NCI-H345 (cell line): ENCODE data around the gene LCE2B.
A peak's percentile ranks its signal among the peaks of the same experiment; 100 is the strongest.
"Not testable (repeated sequence)": the region's sequence is repeated elsewhere in the genome, so short reads cannot be mapped to it uniquely, and the experiment has no call there.

Experiments
- DNase-seq: peaks from one replicate; lab custom pipeline; 2025; lab: John Stamatoyannopoulos, UW

The LCE2B gene, protein sequence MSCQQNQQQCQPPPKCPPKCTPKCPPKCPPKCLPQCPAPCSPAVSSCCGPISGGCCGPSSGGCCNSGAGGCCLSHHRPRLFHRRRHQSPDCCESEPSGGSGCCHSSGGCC

DNA sequence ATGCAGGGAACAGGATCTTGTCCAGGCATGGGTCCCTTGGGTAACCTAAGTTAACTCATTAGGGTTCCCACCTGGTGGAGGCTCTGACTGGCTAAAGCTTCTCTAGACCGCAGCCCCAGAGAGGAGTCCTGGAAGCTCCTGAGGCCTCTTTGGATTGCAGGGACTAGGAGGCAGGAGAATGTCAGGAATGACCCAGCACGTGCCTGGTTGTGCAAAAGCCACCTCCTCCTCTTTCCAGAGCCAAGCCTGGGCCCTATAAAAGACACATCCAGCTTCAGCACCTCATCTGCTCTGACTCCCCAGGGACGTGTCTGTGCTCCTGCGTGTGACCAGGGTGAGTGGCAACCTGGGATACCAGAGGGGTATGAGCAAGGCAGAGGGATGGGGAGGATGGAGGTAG, at the start of gene LCE2B:
Gene LCE2B, plus strand, starts transcription at position 301 of the 400 bp plus-strand sequence. CDS start 721 bp downstream, outside the sequence.
- DNase-seq, result not testable (repeated sequence)

DNA sequence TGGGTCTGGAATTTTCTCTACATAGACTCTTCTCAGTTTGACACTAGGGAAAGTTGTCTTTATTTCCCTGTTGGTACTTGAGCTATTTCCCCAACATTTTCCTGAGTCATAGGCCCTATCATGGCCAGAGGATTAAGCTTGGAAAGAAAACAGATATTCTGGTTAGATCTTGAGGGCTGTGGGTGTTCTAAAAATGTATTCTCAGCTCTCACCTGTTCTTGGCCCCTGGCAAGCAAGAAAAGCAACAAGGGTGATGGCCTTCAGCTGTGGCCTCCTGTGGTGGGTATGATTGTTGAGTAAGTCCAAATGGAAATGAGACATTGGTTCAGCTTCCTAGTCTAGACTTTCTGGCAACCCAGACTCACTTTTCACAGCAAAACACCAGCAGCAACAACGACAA, 45.6 kb upstream of the LCE2B start:
- DNase-seq, result no peak

DNA sequence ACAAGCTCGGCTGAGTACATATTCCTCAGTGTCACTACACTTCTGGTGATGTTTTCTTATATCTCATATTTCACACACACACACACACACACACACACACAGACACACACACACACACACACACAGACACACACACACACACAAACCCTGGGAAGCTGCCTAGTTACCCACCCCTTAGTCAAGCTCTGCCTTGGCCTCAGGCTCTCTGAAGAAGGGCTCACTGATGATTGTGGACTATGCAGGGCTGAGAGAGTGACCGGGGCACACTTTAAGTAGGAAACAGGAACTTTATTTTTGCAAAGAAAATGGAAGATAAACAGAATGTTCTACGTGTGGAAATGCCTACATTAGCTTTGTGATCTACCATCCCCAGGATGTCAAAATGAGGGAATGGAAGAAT, 42.0 kb upstream of the LCE2B start:
- no peak for DNase-seq

DNA sequence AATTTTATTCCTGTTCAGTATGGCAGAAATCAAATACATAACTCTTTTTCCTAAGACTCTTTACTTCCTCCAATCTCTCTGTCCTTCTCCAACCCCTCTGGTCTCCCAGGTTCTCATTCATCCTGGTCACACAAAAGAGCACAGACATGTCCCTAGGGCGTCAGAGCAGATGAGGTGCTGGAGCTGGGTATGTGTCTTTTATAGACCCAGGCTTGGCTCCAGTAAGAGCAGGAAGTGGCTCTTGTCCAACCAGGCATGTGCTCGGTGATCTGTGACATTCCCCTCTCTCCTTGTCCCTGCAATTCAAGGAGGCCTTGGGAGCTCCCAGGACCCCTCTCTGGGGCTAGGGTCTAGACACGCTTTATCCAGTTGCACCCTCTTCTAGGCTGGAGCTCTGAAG, 40.8 kb upstream of the LCE2B start:
- no peak for DNase-seq

DNA sequence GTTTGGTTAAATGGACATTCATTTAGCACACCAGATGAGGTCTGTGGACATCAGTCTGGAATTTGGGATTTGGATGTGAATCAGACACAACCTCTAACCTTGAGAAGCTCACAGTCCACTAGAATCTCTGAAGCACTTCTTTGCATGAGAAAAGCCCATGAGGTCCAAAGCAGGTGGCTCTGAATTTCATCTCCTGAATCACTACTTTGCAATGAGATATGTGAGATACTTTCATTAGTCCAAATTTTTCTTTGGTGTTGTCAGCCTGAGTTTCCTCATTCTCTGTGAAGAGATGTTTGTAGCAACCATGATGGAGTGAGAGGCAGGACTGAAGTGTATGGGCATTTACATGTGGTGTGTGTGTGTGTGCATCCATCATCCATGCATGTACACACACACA, 39.3 kb upstream of the LCE2B start:
- no peak for DNase-seq

DNA sequence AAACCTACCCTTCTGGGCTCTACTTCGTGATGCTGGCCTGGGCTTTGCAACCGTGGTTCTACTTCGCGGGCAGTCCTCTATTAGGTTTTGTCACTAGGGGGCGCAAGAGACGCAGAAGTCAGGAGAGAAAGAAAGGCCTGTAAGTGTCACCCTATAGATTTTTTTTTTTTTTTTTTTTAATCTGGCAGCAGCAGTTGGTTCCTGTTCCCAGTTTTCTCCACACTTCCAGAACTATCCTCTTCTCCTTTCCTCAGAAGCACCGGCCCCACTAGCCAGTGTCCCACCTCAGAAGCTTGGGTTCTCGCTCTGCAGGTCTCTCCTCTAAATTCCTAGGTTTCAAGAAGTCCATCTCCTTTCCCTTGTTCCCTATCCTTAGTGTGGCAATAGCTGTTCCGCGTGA, 31.8 kb upstream of the LCE2B start:
- DNase-seq, result peak; percentile 70

DNA sequence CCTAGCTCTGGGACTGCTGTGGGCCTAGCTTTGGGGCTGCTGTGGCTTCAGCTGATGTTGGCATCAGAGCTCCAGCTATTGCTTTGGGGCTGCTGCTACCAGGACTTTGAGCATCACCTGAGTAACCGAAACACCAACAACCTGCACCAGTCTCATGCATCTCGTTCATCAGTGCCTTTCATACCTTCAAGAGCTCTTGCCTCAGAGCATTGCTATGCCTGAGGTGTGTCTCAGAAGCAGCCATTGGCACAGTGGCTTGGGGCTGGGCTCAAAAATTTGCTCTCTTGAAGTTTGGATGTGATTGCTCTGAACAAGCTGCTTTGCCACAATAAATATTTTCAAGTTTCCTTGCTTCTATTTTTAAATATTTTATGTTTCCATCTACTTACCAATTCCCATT, 29.5 kb upstream of the LCE2B start:
- no peak for DNase-seq

DNA sequence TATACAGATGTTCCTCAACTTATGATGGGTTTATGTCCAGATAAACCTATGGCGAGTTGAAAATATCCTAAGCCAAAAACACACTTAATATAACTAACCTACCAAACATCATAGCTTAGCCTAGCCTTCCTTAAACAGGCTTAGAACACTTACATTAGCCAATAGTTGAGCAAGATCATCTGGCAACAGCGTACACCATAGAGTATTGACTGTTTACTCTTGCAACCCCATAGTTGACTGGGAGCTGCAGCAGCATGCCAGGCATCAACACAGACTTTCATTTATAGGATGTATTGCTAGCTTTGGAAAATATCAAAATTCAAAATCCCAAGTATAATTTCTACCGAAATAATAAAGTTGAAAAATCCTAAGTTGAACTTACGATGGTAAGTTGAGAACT, 28.2 kb upstream of the LCE2B start:
- DNase-seq, result no peak

DNA sequence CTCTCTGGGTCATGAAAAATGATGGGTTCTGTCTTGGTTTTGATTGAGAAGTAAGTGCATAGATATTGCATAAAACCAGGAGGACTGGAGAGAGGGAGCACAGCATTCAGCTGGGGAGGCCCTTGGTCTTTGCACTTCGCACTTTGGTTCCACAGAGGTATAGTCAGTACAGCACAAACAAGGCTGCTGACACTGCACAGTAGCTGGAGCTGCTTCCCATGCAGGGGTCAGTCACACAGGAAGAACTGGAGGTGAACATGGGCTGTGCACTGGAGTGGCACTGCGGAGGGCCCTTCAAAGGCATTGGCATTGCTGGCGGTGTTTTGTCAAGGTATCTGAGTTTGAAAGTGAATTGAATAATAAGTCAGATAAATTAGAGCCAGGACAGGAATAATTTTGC, 27.3 kb upstream of the LCE2B start:
- no peak for DNase-seq

DNA sequence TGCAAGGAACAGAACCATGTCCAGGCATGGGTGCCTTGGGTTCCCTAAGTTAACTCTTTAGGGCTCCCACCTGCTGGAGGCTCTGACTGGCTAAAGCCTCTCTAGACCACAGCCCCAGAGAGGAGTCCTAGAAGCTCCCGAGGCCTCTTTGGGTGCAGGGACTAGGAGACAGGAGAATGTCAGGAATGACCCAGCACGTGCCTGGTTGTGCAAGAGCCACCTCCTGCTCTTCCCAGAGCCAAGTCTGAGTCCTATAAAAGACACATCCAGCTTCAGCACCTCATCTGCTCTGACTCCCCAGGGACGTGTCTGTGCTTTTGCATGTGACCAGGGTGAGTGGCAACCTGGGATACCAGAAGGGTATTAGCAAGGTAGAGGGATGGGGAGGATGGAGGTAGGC, 22.8 kb upstream of the LCE2B start, which contains the start of gene LCE2D:
Gene LCE2D, plus strand, starts transcription at position 283 of the 400 bp plus-strand sequence. CDS start 726 bp downstream, outside the sequence.
- no peak for DNase-seq

DNA sequence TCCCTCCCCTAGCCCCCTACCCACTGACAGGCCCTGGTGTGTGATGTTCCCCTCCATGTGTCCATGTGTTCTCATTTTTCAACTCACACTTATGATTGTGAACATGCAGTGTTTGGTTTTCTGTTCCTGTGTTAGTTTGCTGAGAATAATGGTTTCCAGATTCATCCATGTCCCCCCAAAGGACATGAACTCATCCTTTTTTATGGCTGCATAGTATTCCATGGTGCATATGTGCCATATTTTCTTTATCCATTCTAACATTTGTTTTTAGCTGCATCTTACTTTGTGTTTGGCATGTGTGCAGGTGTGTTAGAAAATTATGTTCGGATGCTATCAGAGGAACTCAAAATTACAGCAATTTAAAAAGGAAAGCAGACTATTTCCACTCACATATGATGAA, 19.8 kb upstream of the LCE2B start:
- not testable (repeated sequence) for DNase-seq

DNA sequence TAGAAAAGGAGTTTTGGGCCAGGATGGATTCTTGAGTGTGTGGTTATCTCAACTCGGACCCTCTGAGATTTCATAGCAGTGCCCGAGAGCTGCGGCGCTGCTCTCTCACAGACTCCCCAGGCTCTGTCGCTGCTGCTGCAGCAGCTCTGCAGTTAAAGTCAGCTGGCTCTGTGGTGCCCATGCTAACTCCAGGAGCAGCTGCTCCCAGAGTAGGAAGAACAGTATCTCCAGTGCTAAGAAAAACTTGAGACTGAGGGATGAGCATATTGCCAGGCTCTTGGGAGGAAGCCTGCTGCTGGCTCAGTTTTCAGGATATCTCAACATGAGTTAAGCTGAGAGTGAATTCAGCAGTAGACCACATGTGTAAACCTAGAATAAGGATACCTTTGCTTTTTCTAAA, 18.3 kb upstream of the LCE2B start:
- no peak for DNase-seq

DNA sequence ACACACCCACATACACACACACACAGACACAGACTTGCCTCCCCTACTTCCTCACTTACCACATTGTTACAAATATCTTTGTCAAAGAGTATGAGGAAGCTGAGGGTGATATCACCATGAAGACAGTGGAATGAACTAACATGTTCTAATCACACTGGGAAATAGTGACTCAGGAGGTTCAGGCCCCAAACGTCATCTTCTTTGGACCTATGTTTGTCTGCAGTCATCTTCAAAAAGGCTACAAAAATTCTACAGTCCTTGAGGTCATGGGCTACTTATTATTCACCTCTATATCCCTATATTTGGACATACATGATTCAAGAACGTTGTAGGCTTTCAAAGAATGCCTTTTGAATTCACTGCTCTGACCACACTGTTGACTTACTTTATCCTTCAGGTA, 12.9 kb upstream of the LCE2B start:
- no peak for DNase-seq

DNA sequence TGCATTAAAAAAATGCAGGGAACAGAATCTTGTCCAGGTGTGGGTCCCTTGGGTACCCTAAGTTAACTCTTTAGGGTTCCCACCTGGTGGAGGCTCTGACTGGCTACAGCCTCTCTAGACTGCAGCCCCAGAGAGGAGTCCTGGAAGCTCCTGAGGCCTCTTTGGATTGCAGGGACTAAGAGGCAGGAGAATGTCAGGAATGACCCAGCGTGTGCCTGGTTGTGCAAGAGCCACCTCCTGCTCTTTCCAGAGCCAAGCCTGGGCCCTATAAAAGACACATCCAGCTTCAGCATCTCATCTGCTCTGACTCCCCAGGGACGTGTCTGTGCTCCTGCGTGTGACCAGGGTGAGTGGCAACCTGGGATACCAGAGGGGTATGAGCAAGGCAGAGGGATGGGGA, 10.9 kb upstream of the LCE2B start, which contains the start of gene LCE2C:
Gene LCE2C, plus strand, starts transcription at position 297 of the 400 bp plus-strand sequence. CDS start 737 bp downstream, outside the sequence.
- not testable (repeated sequence) for DNase-seq

DNA sequence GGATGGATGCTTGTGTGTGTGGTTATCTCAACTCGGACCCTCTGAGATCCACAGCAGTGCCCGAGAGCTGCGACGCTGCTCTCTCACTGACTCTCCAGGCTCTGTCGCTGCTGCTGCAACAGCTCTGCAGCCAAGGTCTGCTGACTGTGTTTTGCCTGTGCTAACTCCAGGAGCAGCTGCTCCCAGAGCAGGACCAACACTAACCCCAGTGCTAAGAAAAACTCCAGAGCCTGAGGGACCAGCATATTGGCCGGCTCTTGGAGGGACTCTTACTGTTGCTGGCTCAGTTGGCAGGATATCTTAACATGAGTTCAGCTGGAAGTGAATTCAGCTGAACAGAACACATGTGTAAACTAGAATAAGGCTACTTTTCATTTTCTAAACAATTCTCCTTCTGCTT, 6.5 kb upstream of the LCE2B start:
- no peak for DNase-seq

DNA sequence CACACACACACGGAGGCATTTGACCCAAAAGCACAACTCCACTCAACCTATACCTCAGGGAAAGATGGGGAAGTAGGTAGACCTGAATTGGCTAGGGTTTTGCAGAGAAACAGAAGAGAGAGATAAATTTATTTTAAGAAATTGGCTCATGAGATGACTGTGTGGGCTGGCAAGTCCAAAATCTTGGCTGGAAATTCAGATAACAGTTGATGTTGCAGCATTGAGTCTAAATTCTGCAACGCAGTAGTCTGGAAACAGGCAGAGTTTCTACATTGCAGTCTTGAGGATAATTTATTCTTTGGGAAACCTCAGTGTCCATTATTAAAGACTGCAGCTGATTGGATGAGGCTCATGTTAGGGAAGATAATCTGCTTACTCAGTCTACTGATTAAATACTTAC, 4.3 kb upstream of the LCE2B start:
- DNase-seq, result no peak

DNA sequence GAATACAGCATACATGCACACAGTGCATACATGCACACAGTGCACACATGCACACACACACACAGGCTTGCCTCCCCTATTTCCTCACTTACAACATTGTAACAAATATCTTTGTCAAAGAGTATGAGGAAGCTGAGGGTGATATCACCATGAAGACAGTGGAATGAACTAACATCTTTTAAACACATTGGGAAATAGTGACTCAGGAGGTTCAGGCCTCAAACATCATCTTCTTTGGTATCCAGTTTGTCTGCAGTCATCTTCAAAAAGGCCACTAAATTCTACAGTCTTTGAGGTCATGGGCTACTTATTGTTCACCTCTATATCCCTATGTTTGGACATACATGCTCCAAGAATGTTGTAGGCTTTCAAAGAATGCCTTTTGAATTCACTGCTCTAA, 2.1 kb upstream of the LCE2B start:
- DNase-seq, result no peak

DNA sequence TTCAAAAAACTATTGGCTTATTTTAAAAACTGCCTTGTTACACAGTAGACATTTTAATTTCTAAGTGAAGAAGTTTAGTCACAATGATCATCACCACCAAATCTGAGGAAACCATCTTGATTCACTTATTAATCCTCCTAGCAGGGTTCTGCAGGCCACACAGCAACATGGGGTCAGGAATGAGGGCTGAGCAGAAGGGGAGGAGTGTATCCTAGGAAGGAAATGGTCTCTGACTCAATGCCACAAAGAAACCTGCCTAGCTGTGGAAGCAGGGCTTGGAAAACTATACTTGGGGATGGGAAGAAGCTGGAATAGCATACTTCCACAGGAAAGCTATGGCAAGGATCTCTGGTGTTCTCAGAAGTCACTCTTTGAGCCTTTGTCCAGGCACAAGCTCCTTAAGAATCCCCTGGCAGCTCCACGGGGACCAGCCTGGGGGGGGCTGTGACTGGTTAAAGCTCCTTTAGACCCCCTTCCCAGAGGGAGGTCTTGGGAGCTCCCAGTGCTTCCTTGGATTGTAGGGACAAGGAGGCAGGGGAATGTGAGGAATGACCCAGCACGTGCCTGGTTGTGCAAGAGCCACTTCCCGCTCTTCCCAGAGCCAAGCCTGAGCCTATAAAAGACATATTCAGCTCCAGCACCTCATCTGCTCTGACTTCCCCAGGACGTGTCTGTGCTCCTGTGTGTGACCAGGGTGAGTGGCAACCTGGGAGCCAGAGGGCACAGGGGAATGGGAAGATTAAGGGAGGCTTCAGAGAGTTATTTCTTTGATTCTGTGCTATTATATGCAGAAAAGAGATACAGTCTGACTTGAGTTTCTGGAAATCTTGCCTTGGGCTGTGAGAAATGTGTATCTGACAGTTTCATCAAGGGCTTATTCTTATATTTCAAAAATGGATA, 12.0 kb downstream of the LCE2B start, which contains the start of gene LCE2A:
Gene LCE2A, plus strand, starts transcription at position 645 of the 900 bp plus-strand sequence. CDS start 557 bp downstream, outside the sequence.
- DNase-seq, result no peak

DNA sequence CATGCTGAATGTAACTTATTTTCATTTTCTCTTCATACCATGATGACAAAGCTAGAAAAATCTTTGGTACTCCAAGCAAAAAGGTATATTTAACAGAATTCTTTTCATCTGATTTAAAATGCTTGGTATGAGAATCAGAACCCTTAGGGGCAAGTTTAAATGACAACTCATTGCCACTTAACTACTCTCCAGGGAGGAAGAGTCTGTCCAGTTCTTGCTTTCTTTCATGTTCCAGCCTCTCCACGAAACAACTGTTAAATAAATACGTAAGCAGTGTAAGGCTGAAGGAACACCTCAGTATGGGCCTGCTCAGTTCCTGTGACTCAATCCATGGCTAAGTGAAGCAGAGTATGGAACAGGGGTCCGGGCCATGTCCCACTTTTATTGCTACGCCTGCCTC, 13.8 kb downstream of the LCE2B start:
- no peak for DNase-seq

DNA sequence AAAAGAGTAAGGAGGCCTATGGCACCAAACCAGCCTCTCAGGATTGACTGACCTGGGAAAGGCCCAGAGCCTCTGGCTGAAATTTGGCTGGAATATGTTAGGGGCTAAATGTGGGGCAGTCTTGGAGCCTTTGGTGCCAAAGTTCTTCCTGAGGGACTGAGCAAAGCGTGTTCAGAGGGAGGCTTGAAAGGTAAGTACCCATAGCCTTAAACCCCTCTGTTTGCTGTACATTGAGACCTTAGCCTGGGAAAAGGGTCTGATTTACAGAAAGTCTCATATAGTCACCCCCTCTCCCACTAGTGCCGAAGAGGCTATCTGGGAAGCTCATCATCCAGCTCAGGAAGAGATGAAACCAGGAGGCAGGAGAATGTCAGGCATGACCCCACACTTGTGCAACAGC, 21.9 kb downstream of the LCE2B start, which contains the start of gene LCE4A:
Gene LCE4A, plus strand, starts transcription at position 301 of the 400 bp plus-strand sequence. CDS start 916 bp downstream, outside the sequence.
- no peak for DNase-seq

DNA sequence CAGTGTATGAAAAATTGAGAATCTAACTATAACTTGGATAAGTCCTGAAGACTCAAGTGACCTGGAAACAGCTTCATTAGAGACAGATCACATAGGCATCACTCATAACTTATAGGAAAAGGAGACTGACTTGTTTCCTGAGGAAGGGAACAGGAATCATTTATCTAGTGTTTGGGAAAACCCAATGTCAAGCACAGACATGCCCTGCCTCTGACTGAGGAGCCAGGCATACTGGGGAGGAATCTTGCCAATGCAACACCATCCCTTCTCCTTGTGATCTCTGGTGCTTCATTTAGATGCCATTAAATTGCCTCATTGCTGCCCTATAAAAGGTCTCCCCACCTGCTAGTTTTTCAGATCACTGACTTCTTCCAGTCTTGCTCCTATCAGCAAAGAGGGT, 32.3 kb downstream of the LCE2B start:
- no peak for DNase-seq

DNA sequence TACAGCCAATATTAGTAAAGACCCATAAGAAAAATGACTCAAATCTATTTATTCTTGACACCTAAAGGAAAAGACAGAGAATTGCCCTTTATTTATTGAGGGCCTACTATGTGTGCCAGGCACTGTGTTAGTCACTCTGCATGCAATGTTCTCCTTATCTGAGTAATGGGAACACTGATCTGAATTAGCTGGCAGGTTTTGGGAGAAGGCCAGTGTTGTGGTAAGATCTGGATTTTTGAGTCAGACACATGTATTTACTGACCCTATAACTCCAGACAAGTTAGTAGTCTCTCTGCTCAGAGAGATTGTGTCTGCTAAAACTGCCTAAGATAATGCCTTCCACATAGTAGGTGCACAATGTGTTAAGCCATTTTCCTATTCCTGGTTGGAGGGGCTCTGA, 39.3 kb downstream of the LCE2B start:
- DNase-seq, result no peak

DNA sequence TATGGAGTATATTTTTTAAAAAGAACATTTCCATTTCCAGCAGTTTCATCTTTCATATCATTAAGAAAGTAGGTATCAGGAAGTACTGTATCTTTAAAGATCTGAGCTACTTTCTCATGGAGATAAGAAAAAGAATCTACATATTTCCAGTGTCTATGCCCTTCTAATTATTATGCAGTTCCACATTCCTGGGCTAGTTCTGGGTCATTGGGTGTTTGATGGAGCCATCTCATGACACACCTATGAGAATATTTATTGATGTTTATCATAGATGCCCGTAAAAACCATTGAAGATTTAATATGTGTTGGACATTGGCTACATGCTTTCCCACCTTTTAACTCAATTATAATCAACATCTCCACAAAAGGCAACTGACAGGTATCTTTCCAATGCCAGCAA, 43.1 kb downstream of the LCE2B start:
- no peak for DNase-seq
